Smooth muscle cell of the brain vasculature (primary cell): ENCODE results near the gene ACAN.

Experiments
- DNase-seq: peaks from one replicate; pipeline ENCODE4 v3.0.0-alpha.2; 2012; ENCODE audit warnings: low read depth, low spot score

Gene ACAN

GRCh38 chr15:88877415-88877814, 74.2 kb downstream of the ACAN start:
- DNase-seq, result no peak

GRCh38 chr15:88877906-88878305, 74.7 kb downstream of the ACAN start:
- no peak for DNase-seq

GRCh38 chr15:88878720-88879184, 75.5 kb downstream of the ACAN start:
- DNase-seq, result no peak

GRCh38 chr15:88880944-88881740, 77.9 kb downstream of the ACAN start:
- no peak for DNase-seq

DNA sequence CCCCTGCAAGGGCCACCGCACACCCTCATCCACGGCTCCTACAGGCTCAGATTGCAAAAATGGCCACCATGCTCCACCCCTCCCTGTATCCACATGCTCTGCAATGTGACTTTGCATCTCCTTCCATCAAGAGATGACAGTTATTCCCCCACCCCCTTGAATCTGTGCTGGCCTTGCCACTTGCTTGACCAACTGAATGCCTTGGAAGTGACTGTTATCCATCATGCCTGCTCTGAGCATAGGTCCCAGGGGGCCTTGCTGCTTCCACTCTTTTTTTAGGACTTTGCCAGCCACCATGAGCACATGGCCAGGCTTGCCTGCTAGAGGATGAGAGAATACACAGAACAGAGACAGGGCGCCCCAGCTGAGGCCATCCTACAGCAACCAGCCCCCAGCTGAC, 78.5 kb downstream of the ACAN start:
- DNase-seq, result no peak

DNA sequence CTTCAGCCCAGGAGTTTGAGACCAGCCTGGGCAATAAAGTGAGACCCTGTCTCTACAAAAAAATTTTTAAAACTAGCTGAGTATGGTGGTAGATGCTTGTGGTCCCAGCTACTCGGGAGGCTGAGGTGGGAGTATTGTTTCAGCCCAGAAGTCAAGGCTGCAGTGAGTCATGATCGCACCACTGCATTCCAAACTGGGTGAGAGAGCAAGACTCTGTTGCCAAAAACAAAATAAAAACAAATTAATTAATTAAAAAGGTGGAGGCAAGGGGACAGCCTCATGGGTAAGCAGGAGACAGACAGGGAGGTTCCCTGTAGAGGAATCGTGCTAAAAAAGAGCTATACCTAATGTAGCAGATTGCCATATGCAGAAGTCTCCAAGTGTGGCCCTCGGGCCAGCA, 79.5 kb downstream of the ACAN start:
- DNase-seq, result no peak

- DNase-seq, result no peak
These were observed 83.9 kb downstream of the ACAN start for GRCh38 chr15:88887068-88887580.

DNA sequence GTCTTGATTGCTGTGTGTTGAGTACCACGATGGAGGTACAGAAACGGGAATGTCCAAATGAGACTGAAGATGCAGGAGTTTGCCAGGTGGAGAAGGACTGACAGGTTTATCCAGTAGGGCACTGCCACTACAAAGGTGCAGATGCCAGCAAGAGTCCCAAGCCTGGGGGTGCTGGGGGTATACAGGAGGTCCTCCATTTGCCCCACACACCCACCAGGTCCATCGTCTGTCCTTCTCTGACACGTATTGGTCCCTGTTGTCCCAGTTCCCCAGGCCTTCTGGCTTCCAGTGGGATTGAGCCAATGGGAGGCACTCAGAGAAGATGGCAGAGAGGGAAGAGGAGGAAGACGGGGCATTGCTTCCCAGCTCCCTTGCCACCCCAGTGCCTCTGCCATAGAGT, 85.5 kb downstream of the ACAN start:
- DNase-seq, result no peak

DNA sequence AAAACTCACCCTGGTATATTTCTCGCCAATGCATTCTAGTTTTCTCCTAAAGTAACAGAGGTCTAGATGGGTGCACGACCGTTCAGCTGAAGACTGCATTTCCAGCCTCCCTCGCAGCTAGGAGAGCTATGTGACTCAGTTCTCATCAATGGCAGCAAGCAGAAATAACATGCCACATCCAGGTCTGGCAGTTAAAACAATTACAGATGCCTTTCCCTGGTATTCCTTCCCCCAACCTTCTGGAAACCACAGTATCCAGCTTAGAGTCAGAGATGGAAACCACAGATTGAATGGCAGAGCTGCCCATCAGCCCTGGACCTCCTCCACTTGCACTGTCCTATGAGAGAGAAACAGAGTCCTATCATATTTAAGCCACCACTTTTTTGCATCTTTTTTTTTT, 87.3 kb downstream of the ACAN start:
- no peak for DNase-seq

DNA sequence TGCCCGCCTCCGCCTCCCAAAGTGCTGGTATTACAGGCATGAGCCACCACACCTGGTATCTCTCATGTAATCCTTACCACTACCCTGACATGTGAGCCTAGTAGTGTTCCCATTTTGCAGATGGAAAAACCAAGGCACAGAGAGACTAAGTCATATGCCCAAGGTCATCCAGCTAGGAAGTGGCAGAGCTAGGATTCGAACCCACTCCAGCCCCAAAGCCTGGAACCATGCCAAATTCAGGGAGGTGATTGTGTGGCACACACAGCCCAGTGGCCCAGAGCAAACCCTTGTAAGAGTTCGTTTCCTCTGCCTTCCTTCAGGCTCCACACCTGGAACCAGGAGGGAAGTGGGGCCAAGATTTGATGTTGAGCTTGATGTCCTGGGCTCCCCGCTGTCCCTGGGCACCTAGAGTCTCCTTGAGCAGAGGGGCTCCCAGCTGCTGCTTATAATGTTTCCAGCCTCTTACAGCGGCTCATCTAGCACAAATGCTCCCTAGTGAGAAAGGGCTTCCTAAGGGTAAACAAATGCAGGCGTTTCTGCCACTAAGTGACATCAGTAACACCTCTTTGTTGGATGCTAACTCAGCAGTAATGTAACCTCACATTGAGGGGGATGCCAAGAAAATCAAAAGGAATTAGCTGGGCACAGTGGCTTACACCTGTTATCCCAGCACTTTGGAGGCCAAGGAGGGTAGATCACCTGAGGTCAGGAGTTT, 88.5 kb downstream of the ACAN start:
- DNase-seq, result no peak

DNA sequence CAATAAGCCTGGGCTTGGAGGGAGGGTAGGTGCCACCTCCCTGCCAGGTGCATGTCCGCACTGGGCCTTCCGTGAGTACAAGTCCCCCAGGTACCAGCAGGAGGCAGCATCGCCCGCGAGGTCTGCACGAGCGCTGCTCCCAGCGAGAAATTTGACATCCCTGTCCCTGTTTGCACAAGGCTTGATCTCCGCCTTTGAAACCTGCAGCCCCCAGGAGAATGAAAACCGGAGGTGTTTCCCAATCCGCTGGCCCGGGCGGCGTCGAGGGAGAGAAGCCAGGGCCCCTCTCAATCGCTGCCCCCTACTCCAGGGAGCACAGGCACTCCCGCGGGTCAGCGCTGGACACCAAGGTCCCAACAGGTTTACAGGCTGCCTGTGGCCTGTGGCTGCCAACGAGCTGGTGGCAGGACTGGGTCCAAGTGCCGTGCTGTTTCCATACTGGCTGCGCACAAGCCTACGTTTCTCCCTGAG, 91.1 kb downstream of the ACAN start:
- no peak for DNase-seq

- no peak for DNase-seq
These were observed 91.9 kb downstream of the ACAN start, which contains the start of gene HAPLN3 for GRCh38 chr15:88894819-88895767. HAPLN3 (minus strand) TSS chr15:88895544; CDS start chr15:88887298, 8,246 bp downstream.

- DNase-seq, result no peak
These were observed 93.2 kb downstream of the ACAN start for GRCh38 chr15:88896333-88897033.

- DNase-seq, result no peak
These were observed 93.9 kb downstream of the ACAN start for GRCh38 chr15:88897142-88897455.

- no peak for DNase-seq
These were observed 94.4 kb downstream of the ACAN start for GRCh38 chr15:88897456-88898194.

- no peak for DNase-seq
These were observed 95.5 kb downstream of the ACAN start for GRCh38 chr15:88898736-88899135.

- no peak for DNase-seq
These were observed 96.0 kb downstream of the ACAN start for GRCh38 chr15:88899251-88899650.

DNA sequence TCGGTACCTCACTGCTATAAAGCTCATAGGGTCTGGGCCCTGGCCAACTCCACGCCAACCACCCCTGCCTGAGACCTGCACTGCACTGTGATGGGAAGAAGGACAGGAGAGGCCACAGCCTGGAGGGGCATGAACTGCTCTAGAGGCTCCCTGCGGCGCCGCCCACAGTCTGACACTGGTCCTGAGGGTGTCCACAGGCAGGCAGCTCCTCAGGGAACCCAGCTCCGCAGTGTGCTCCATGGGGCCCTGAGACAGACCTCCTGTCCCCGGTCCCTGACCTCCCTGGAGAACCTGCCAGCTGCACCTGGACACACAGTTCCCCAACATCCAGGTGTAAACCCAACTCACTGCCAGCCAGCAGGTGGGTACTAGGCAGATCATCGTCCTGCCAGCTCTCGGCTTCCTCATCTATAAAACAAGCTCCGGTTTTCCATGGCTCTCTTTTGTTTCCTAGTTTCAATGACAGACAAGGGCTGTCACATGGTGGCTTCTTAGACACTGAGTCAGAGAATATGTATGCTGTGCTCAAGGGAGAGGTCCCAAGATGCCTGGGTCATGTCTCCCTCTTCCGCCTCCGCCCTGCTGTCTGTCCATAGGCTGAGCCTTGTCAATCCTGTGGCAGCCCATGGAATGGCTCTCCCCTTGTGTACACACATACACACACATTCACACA, 97.2 kb downstream of the ACAN start:
- DNase-seq, result no peak

DNA sequence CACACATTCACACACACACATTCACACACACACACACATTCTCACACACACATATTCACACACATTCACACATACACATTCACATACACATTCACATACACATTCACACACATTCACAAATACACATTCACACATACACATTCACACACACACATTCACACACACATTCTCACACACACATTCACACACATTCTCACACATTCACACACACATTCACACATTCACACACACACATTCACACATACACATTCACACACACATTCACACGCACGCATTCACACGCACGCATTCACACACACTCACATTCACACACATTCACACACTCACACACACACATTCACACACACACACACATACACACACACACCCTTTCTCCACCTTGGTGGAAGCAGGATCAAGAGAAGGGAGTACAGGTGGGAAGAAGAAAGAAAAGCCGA, 97.8 kb downstream of the ACAN start:
- no peak for DNase-seq
